Activated CD4-positive, alpha-beta T cell treated with anti-CD3 and anti-CD28 coated beads, Interleukin-2, amount 50 U/mL, for 1 hour (primary cell): Measurements from ENCODE around the gene RGCC.
A peak's percentile ranks its signal among the peaks of the same experiment; 100 is the strongest.
"Not testable (repeated sequence)": the region's sequence is repeated elsewhere in the genome, so short reads cannot be mapped to it uniquely, and the experiment has no call there.

Source experiments
- DNase-seq: peaks from one replicate; pipeline ENCODE4 v3.0.0-alpha.2; 2020

RGCC gene

GRCh38 chr13:41456768-41457588, at the start of gene RGCC:
Gene RGCC (plus strand): TSS chr13:41457550. CDS start chr13:41457708, 158 bp downstream.
- DNase-seq = peak; percentile 98

GRCh38 chr13:41408121-41408520, 49.2 kb upstream of the RGCC start:
- no peak for DNase-seq

GRCh38 chr13:41408746-41409145, 48.6 kb upstream of the RGCC start:
- DNase-seq = no peak

GRCh38 chr13:41409611-41410010, 47.7 kb upstream of the RGCC start:
- no peak for DNase-seq

- DNase-seq = no peak
Measured at GRCh38 chr13:41411060-41411459, 46.3 kb upstream of the RGCC start.

GRCh38 chr13:41411522-41411921, 45.8 kb upstream of the RGCC start:
- peak; percentile 21 for DNase-seq

GRCh38 chr13:41413872-41414271, 43.5 kb upstream of the RGCC start:
- no peak for DNase-seq

GRCh38 chr13:41416276-41416675, 41.1 kb upstream of the RGCC start:
- DNase-seq = no peak

- DNase-seq = no peak
Measured at GRCh38 chr13:41418027-41418426, 39.3 kb upstream of the RGCC start.

- DNase-seq = no peak
Measured at GRCh38 chr13:41418731-41419130, 38.6 kb upstream of the RGCC start.

GRCh38 chr13:41419206-41419605, 38.1 kb upstream of the RGCC start:
- DNase-seq = no peak

- DNase-seq = no peak
Measured at GRCh38 chr13:41420146-41420545, 37.2 kb upstream of the RGCC start.

GRCh38 chr13:41421330-41421729, 36.0 kb upstream of the RGCC start:
- DNase-seq = not testable (repeated sequence)

GRCh38 chr13:41421983-41422382, 35.4 kb upstream of the RGCC start:
- DNase-seq = not testable (repeated sequence)

- DNase-seq = not testable (repeated sequence)
Measured at GRCh38 chr13:41423259-41423658, 34.1 kb upstream of the RGCC start.

- not testable (repeated sequence) for DNase-seq
Measured at GRCh38 chr13:41424675-41425074, 32.7 kb upstream of the RGCC start.

GRCh38 chr13:41426047-41426446, 31.3 kb upstream of the RGCC start:
- no peak for DNase-seq

- no peak for DNase-seq
Measured at GRCh38 chr13:41427666-41428065, 29.7 kb upstream of the RGCC start.

- DNase-seq = peak; percentile 36
Measured at GRCh38 chr13:41428155-41428554, 29.2 kb upstream of the RGCC start.

- not testable (repeated sequence) for DNase-seq
Measured at GRCh38 chr13:41434030-41434429, 23.3 kb upstream of the RGCC start.

- DNase-seq = no peak
Measured at GRCh38 chr13:41434831-41435520, 22.4 kb upstream of the RGCC start.

GRCh38 chr13:41443969-41444368, 13.4 kb upstream of the RGCC start:
- DNase-seq = no peak

GRCh38 chr13:41452462-41452861, 4.9 kb upstream of the RGCC start:
- DNase-seq = no peak

- DNase-seq = no peak
Measured at GRCh38 chr13:41453620-41454019, 3.7 kb upstream of the RGCC start.
